NCI-H460 (cell line): ENCODE results near the gene SUMO2. TPM values are rescaled to one million over a fixed set of nuclear protein-coding genes. Genes with fewer than 3 reads are reported as not detected.
A peak's percentile ranks its signal among the peaks of the same experiment; 100 is the strongest.
"Not testable (repeated sequence)": the region's sequence is repeated elsewhere in the genome, so short reads cannot be mapped to it uniquely, and the experiment has no call there.

Source experiments
- DNase-seq: peaks from one replicate; pipeline ENCODE4 v3.0.0-alpha.2; 2016; ENCODE audit warnings: low read depth; ENCODE audit errors: extremely low read depth
- total RNA-seq: library from RNA; depleted of rRNA; stranded (reverse); fragments of >200 nt; shearing (Covaris generic); gene quantifications from 2 replicates; pipeline ENCODE4 v1.2.3, GENCODE V29; 2014

SUMO2 gene
- total RNA-seq, 1 experiment from 2014 or later: 142 TPM

GRCh38 chr17:75183999-75184884, 1.5 kb upstream of the SUMO2 start:
- DNase-seq: no peak

GRCh38 chr17:75182319-75182568, 515 bp downstream of the SUMO2 start:
- no peak for DNase-seq

GRCh38 chr17:75181608-75182318, 996 bp downstream of the SUMO2 start:
- no peak for DNase-seq

GRCh38 chr17:75181110-75181509, 1.6 kb downstream of the SUMO2 start:
- no peak for DNase-seq

GRCh38 chr17:75178453-75178852, 4.3 kb downstream of the SUMO2 start:
- DNase-seq: no peak

GRCh38 chr17:75176625-75177024, 6.1 kb downstream of the SUMO2 start:
- DNase-seq: no peak

- DNase-seq: no peak
Measured at GRCh38 chr17:75174996-75175395, 7.8 kb downstream of the SUMO2 start.

GRCh38 chr17:75173526-75173925, 9.2 kb downstream of the SUMO2 start:
- no peak for DNase-seq

GRCh38 chr17:75168998-75169397, 13.8 kb downstream of the SUMO2 start:
- DNase-seq: no peak

GRCh38 chr17:75164606-75165005, 18.2 kb downstream of the SUMO2 start:
- not testable (repeated sequence) for DNase-seq

GRCh38 chr17:75163074-75163473, 19.7 kb downstream of the SUMO2 start:
- DNase-seq: no peak

GRCh38 chr17:75160211-75160610, 22.5 kb downstream of the SUMO2 start:
- DNase-seq: no peak

GRCh38 chr17:75159196-75160031, 23.3 kb downstream of the SUMO2 start:
- DNase-seq: no peak

GRCh38 chr17:75158480-75158879, 24.3 kb downstream of the SUMO2 start:
- DNase-seq: not testable (repeated sequence)

GRCh38 chr17:75155191-75155601, 27.6 kb downstream of the SUMO2 start:
- no peak for DNase-seq

- DNase-seq: peak; percentile 99
Measured at GRCh38 chr17:75154195-75155106, 28.3 kb downstream of the SUMO2 start, which contains the start of gene JPT1. JPT1 (minus strand) TSS chr17:75154512; CDS start chr17:75154397, 115 bp downstream.

- DNase-seq: no peak
Measured at GRCh38 chr17:75153780-75154194, 29.0 kb downstream of the SUMO2 start.

GRCh38 chr17:75152922-75153779, 29.6 kb downstream of the SUMO2 start:
- no peak for DNase-seq

- no peak for DNase-seq
Measured at GRCh38 chr17:75152523-75152921, 30.2 kb downstream of the SUMO2 start.
